Measurements from ENCODE around the gene TMEM60.

DNA sequence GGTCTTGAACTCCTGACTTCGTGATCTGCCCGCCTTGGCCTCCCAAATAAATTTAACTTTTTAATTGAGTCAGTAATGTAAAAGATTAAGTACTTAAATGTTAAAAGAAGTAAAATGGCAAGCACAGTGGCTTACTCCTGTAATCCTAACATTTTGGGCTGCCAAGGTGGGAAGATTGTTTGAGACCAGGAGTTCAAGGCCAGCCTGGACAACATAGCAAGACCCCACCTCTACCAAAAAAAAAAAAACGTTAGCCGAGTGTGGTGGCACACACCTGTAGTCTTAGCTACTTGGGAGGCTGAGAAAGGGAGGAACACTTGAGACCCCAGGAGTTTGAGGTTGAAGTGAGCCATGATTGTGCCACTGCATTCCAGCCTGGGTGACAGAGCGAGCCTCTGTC, 26.4 kb upstream of the TMEM60 start:
- no peak for TF ChIP-seq EP300 (IDR thresholded peaks at IDR 0.05; ENCODE audit: borderline replicate concordance)
- TF ChIP-seq RAD21 (IDR thresholded peaks at IDR 0.05; ENCODE audit: low read depth) = no peak
